ENCODE results near the gene NMRAL1.
A peak's percentile ranks its signal among the peaks of the same experiment; 100 is the strongest.

Gene NMRAL1

GRCh38 chr16:4487955-4488498, 13.6 kb upstream of the NMRAL1 start:
- H3K4me3 Mint-ChIP-seq = peak overlapping the region; percentile 66
- no peaks in the 10 kb centered on the region for H3K9me3 Mint-ChIP-seq
- H3K27ac Mint-ChIP-seq = peak overlapping the region; percentile 95
- no peaks in the 10 kb centered on the region for H3K27me3 Mint-ChIP-seq
- peaks cover 6% of the 10 kb centered on the region for H3K36me3 Mint-ChIP-seq
- H3K4me1 Mint-ChIP-seq = peaks cover 69% of the 10 kb centered on the region

- Mint-ChIP-seq H3K9me3 (no peaks in the 10 kb centered on the region), H3K4me3 (no peak overlapping the region), H3K27me3 (no peaks in the 10 kb centered on the region), H3K4me1 (peaks cover 77% of the 10 kb centered on the region), H3K36me3 (peaks cover 9% of the 10 kb centered on the region), H3K27ac (peak overlapping the region; percentile 63)
Measured at GRCh38 chr16:4486126-4486893, 11.9 kb upstream of the NMRAL1 start.

GRCh38 chr16:4481963-4482362, 7.5 kb upstream of the NMRAL1 start:
- peaks cover 61% of the 10 kb centered on the region for H3K4me1 Mint-ChIP-seq
- no peak overlapping the region for H3K4me3 Mint-ChIP-seq
- no peaks in the 10 kb centered on the region for H3K9me3 Mint-ChIP-seq
- H3K36me3 Mint-ChIP-seq = peaks cover 6% of the 10 kb centered on the region
- no peaks in the 10 kb centered on the region for H3K27me3 Mint-ChIP-seq
- peak overlapping the region; percentile 78 for H3K27ac Mint-ChIP-seq

GRCh38 chr16:4481526-4481925, 7.1 kb upstream of the NMRAL1 start:
- peaks cover 56% of the 10 kb centered on the region for H3K4me1 Mint-ChIP-seq
- no peaks in the 10 kb centered on the region for H3K9me3 Mint-ChIP-seq
- peak overlapping the region; percentile 78 for H3K27ac Mint-ChIP-seq
- H3K36me3 Mint-ChIP-seq = peaks cover 6% of the 10 kb centered on the region
- peak overlapping the region; percentile 47 for H3K4me3 Mint-ChIP-seq
- H3K27me3 Mint-ChIP-seq = no peaks in the 10 kb centered on the region

- Mint-ChIP-seq H3K4me1 (peaks cover 54% of the 10 kb centered on the region), H3K27ac (peak overlapping the region; percentile 77), H3K27me3 (no peaks in the 10 kb centered on the region), H3K4me3 (peak overlapping the region; percentile 91), H3K36me3 (peaks cover 3% of the 10 kb centered on the region), H3K9me3 (no peaks in the 10 kb centered on the region)
Measured at GRCh38 chr16:4477966-4478365, 3.5 kb upstream of the NMRAL1 start.

- Mint-ChIP-seq H3K4me3 (peak within 1 kb of the TSS; percentile 91), H3K36me3 (no peaks in the 10 kb centered on the region), H3K27me3 (no peaks in the 10 kb centered on the region), H3K27ac (peak within 1 kb of the TSS; percentile 87), H3K9me3 (no peaks in the 10 kb centered on the region), H3K4me1 (peaks cover 40% of the 10 kb centered on the region)
Measured at GRCh38 chr16:4475880-4476788, 1.7 kb upstream of the NMRAL1 start, which contains the start of gene HMOX2. TSS of gene HMOX2 (plus strand) at chr16:4476398. CDS start at chr16:4505525, 29,127 bp downstream.

GRCh38 chr16:4472880-4473279, 1.5 kb downstream of the NMRAL1 start:
- no peaks in the 10 kb centered on the region for H3K27me3 Mint-ChIP-seq
- H3K9me3 Mint-ChIP-seq = no peaks in the 10 kb centered on the region
- no peaks in the 10 kb centered on the region for H3K36me3 Mint-ChIP-seq
- H3K27ac Mint-ChIP-seq = no peak overlapping the region
- H3K4me1 Mint-ChIP-seq = peaks cover 27% of the 10 kb centered on the region
- H3K4me3 Mint-ChIP-seq = peak overlapping the region; percentile 65

- Mint-ChIP-seq H3K27ac (peak overlapping the region; percentile 35), H3K9me3 (no peaks in the 10 kb centered on the region), H3K36me3 (no peaks in the 10 kb centered on the region), H3K4me3 (no peak overlapping the region), H3K27me3 (no peaks in the 10 kb centered on the region), H3K4me1 (peaks cover 23% of the 10 kb centered on the region)
Measured at GRCh38 chr16:4471869-4472268, 2.6 kb downstream of the NMRAL1 start.

GRCh38 chr16:4468972-4469371, 5.5 kb downstream of the NMRAL1 start:
- Mint-ChIP-seq H3K36me3 (peaks cover 3% of the 10 kb centered on the region), H3K9me3 (no peaks in the 10 kb centered on the region), H3K27ac (no peak overlapping the region), H3K27me3 (no peaks in the 10 kb centered on the region), H3K4me1 (peaks cover 28% of the 10 kb centered on the region), H3K4me3 (no peak overlapping the region)

GRCh38 chr16:4467916-4468315, 6.5 kb downstream of the NMRAL1 start:
- no peaks in the 10 kb centered on the region for H3K27me3 Mint-ChIP-seq
- no peak overlapping the region for H3K4me3 Mint-ChIP-seq
- no peak overlapping the region for H3K27ac Mint-ChIP-seq
- peaks cover 3% of the 10 kb centered on the region for H3K36me3 Mint-ChIP-seq
- H3K4me1 Mint-ChIP-seq = peaks cover 21% of the 10 kb centered on the region
- H3K9me3 Mint-ChIP-seq = no peaks in the 10 kb centered on the region

- H3K4me3 Mint-ChIP-seq = no peak overlapping the region
- peak overlapping the region; percentile 79 for H3K27ac Mint-ChIP-seq
- no peaks in the 10 kb centered on the region for H3K27me3 Mint-ChIP-seq
- H3K4me1 Mint-ChIP-seq = peaks cover 16% of the 10 kb centered on the region
- no peaks in the 10 kb centered on the region for H3K9me3 Mint-ChIP-seq
- peaks cover 3% of the 10 kb centered on the region for H3K36me3 Mint-ChIP-seq
Measured at GRCh38 chr16:4465977-4466779, 8.2 kb downstream of the NMRAL1 start.

GRCh38 chr16:4463522-4464163, 10.8 kb downstream of the NMRAL1 start:
- no peaks in the 10 kb centered on the region for H3K27me3 Mint-ChIP-seq
- H3K27ac Mint-ChIP-seq = peak overlapping the region; percentile 12
- peaks cover 23% of the 10 kb centered on the region for H3K4me1 Mint-ChIP-seq
- no peaks in the 10 kb centered on the region for H3K9me3 Mint-ChIP-seq
- H3K4me3 Mint-ChIP-seq = no peak overlapping the region
- H3K36me3 Mint-ChIP-seq = peaks cover 7% of the 10 kb centered on the region

GRCh38 chr16:4461250-4462085, 13.0 kb downstream of the NMRAL1 start:
- H3K27ac Mint-ChIP-seq = no peak overlapping the region
- peaks cover 23% of the 10 kb centered on the region for H3K4me1 Mint-ChIP-seq
- H3K9me3 Mint-ChIP-seq = no peaks in the 10 kb centered on the region
- H3K36me3 Mint-ChIP-seq = peaks cover 8% of the 10 kb centered on the region
- H3K27me3 Mint-ChIP-seq = no peaks in the 10 kb centered on the region
- no peak overlapping the region for H3K4me3 Mint-ChIP-seq

- Mint-ChIP-seq H3K36me3 (peaks cover 8% of the 10 kb centered on the region), H3K9me3 (no peaks in the 10 kb centered on the region), H3K27ac (no peak overlapping the region), H3K4me1 (peaks cover 19% of the 10 kb centered on the region), H3K27me3 (no peaks in the 10 kb centered on the region), H3K4me3 (no peak overlapping the region)
Measured at GRCh38 chr16:4460936-4461249, 13.5 kb downstream of the NMRAL1 start.

Data from activated naive CD4-positive, alpha-beta T cell treated with anti-CD3 and anti-CD28 coated beads, Interleukin-2, amount 50 U/mL, for 24 hours (primary cell).